Astrocyte of the cerebellum (primary cell): ENCODE data around the gene CLN5.
"Not testable (repeated sequence)": the region's sequence is repeated elsewhere in the genome, so short reads cannot be mapped to it uniquely, and the experiment has no call there.

Experiments
- DNase-seq: peaks from one replicate; pipeline ENCODE4 v3.0.0-alpha.2; 2011; ENCODE audit warnings: low read depth
- H3K4me3 ChIP-seq: 2 replicates; pipeline ENCODE4 v1.5.1; 2011; ENCODE audit warnings: mild to moderate bottlenecking, low read depth, low read length, moderate library complexity
- in situ Hi-C: cut with HindIII; loops from 2 replicates; pipeline ENCODE4 v1.10.0; 2017; ENCODE audit warnings: low sequenced_read_pairs
- TF ChIP-seq, protein P1 (sequence below): IDR thresholded peaks from 2 replicates; pipeline ENCODE4 v1.5.1; 2012; ENCODE audit warnings: low read length, low read depth, moderate library complexity, mild to moderate bottlenecking; ENCODE audit errors: missing control alignments

Gene CLN5

DNA sequence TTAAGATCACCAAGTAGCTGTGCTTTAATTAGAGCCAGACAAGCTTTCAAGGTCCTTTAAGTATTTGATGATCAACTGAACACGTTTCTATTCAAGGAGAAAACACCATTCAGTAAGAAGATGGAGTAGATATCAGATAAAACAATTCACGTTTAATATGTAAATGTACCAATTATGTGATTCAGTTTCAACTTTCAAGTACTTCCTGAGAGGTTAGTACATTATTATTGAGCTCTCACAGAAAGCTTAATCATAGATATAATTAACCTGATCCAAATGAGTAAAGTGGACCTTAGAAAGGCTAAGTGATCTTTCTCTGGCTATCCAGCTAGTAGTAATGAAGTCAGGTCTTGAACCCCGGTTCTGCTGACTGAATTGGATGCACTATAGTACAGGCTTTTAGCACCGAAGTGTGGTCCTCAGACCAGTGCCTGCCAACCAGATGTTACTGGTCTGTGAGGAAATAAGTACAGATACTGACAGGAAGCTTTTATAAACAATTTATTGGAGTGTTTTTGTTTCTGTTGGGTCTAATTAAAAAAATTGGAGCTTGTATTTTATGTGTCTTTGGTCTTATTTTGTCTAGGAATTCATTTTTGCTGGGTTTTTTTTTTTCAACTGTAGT lies 10.2 kb downstream of the CLN5 start:
- TF ChIP-seq, protein P1, sequence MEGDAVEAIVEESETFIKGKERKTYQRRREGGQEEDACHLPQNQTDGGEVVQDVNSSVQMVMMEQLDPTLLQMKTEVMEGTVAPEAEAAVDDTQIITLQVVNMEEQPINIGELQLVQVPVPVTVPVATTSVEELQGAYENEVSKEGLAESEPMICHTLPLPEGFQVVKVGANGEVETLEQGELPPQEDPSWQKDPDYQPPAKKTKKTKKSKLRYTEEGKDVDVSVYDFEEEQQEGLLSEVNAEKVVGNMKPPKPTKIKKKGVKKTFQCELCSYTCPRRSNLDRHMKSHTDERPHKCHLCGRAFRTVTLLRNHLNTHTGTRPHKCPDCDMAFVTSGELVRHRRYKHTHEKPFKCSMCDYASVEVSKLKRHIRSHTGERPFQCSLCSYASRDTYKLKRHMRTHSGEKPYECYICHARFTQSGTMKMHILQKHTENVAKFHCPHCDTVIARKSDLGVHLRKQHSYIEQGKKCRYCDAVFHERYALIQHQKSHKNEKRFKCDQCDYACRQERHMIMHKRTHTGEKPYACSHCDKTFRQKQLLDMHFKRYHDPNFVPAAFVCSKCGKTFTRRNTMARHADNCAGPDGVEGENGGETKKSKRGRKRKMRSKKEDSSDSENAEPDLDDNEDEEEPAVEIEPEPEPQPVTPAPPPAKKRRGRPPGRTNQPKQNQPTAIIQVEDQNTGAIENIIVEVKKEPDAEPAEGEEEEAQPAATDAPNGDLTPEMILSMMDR: no peak
- no peak overlapping the region for H3K4me3 ChIP-seq
- in situ Hi-C loops: no loop called here
- DNase-seq: no peak

DNA sequence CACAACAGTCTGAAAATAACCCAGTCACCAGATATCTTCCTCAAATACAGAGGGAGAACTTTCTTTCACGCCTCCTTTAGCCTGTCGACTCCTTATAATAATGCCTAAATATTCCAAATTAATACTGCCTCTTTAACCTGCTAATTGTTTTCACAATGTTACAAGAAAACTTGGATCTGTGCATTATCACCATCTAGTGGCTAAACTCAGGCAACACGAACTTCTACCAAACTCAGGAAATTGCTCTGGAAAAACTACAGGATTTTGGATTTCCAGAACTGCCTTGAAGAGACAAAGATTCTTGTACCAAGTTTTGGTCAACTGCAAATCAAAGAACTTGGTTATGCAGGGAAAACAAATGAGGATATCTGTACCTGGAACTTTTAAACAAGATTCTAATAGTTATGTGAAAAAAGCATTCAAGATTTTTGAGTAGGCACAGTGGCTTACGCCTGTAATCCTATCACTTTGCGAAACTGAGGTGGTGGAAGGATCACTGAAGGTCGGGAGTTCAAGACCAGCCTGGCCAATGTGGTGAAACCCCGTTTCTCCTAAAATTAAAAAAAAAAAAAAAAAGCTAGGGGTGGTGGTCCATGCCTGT lies 10.8 kb downstream of the CLN5 start:
- in situ Hi-C loops: no loop called here
- TF ChIP-seq, protein P1: peak; percentile 81
- DNase-seq: no peak
- no peak overlapping the region for H3K4me3 ChIP-seq

DNA sequence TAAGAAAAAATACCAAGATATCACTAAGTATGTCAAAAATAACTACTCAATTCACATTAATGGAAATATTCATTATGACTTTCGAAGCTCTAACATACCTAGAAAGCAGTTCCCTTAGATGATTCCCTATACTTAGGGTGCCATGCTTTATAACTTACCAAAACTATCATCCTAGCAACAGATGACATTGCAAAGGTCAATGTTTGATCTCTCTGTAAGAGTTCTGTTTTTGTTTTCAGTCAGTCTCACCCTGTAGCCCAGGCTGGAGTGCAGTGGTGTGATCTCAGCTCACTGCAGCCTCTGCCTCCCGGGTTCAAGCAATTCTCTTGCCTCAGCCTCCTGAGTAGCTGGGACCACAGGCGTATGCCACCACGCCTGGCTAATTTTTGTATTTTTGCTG lies 16.5 kb downstream of the CLN5 start:
- H3K4me3 ChIP-seq, in situ Hi-C loops, DNase-seq: not testable (repeated sequence)

DNA sequence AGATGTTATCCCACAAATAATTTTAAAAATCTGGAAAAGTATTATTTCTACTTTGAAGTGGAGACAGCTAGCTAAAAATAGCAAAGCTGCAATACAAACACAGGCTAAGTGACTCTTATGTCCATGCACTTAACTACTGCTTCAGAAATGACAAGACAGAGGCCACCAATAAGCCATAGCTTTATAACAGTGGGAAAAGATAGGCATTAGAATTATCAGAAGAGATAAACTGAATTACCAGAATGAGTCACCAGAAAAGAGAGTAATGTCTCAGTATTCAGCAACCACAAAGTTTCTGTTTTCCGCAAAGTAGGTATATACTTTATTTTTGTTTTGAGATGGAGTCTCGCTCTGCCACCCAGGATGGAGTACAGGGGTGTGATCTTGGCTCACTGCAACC lies 17.1 kb downstream of the CLN5 start:
- no peak overlapping the region for H3K4me3 ChIP-seq
- TF ChIP-seq, protein P1: no peak
- DNase-seq: no peak
- in situ Hi-C loops: no loop called here

DNA sequence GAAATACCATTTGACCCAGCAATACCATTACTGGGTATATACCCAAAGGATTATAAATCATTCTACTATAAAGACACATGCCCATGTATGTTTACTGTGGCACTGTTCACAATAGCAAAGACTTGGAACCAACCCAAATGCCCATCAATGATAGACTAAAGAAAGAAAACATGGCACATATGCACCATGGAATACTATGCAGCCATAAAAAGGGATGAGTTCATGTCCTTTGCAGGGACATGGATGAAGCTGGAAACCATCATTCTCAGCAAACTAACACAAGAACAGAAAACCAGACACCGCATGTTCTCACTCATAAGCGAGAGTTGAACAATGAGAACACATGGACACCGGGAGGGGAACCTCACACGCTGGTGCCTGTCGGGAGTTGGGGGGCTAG lies 17.8 kb downstream of the CLN5 start:
- DNase-seq, H3K4me3 ChIP-seq, in situ Hi-C loops: not testable (repeated sequence)

DNA sequence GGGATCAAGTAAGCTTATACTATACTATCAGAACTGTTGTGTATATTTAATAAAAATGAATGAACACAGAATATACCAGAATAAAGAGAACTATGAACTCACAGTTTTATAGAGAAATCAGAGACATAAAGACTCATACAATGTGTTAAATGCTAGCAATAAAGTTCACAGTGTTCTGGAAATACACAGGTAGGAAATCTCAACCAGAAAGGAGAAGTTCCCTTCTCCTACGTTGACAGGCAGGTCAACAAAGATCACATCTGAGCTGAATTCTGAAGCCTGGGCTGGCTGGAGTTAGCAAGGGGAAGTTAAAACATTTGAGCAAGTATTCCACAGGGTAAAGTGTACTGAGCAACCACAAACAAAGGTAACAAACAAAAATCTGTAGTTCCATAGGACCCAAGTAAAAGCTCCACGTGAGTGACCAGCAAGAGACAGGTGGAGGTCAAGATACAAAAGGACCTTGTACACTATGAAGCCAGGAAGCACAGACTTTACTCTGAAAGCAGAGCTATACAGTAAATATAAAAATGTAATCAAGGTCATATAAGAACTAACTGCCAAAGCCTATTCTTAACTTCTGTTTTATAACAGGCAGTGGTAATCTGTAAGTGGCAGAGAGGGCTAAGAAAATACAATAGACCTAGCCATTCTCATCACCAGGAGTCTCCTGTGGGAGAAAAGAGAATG lies 22.1 kb downstream of the CLN5 start:
- TF ChIP-seq, protein P1: no peak
- no peak overlapping the region for H3K4me3 ChIP-seq
- no peak for DNase-seq
- in situ Hi-C loops: no loop called here

DNA sequence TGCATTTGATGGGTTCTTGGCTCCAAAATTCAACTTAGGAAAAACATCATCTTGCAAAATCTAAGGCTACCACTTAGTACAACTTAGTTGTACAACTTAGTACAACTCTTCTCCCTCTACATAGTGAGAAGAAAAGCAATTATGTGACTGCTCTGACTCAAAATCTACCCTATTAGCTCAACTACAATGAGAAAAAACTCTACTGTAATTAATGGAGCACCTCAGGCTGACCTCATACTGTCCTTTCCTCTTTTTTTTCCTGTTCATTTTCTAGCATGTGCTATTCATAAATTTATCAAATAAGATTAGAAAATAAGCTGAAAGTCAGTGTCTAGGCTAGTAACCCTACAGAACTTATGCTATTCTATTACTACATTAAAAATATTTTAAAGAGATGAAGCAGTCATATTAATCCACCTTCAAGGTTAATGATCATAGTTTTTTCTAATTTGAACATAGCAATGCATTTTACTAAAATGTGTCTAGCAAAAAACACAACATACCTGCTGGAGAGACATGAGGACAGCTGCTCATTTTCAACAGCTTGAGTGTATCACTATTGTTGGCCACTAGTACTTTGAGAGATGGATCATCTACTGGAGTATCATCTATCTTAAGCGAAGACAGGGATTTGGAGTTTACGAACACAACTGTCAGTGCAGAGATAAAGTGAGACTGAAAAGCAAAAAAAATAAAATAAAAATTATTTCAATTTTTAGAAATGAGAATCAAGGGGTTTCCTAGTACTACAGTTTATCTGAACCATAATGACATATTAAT lies 23.2 kb downstream of the CLN5 start:
- in situ Hi-C loops: no loop called here
- TF ChIP-seq, protein P1: no peak

More for the DNA sequence above, 23.2 kb downstream of the CLN5 start:
- DNase-seq: no peak
- no peak overlapping the region for H3K4me3 ChIP-seq
